Activated effector memory CD4-positive, alpha-beta T cell treated with anti-CD3 and anti-CD28 coated beads, Interleukin-2, amount 50 U/mL, for 16 hours (primary cell): ENCODE data around the gene USP20.

Experiments used
- DNase-seq: peaks from one replicate; pipeline ENCODE4 v3.0.0-alpha.2; 2020

USP20 gene

DNA sequence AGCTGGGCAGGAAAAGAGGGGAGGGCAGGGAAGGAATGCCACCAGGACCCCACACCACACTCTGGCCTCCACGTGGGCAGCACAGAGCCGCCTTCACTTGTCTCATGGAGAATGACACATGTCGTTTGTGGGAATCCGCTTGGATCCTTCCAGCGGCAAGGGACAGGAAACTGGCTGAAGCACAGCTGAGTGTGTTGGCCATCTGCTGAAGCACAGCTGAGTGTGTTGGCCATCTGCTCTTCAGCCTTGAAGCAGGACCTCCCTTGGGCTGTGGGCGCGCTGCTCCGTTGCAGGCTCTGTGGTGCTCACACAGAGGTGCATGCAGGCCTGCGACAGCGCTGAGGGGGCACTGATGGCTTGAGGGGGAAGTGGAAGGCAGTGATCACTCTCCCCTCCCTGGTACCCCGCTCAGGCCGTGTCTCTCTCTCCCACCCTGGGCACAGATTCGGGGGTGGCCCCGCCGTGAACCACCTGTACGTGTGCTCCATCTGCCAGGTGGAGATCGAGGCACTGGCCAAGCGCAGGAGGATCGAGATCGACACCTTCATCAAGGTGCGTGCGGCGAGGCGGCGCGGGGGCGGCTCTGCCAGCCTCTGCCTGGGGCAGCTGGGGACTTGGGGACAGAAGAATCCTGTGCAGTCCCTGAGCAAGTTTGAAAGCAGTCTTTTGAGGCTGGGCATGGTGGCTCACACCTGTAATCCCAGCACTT lies 40.6 kb downstream of the USP20 start:
- no peak for DNase-seq

DNA sequence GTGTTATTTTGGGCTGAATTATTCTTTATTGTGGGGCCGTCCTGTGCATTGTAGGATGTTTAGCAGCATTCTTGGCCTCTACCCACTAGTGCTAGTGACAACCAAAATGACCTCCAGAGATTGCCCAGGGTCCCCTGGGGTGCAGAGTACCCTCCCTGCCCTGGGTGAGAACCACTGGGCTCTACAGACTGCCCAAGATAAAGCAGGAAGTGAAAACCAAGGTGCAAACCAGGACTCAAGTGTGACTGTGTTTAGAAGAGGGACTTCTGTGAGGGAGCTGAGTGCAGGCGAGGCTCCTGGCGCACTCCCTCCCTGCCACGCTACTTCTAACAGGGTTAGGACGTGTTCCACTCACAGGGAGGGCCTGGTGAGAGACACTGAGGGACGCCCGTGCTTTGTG lies 41.6 kb downstream of the USP20 start:
- no peak for DNase-seq

DNA sequence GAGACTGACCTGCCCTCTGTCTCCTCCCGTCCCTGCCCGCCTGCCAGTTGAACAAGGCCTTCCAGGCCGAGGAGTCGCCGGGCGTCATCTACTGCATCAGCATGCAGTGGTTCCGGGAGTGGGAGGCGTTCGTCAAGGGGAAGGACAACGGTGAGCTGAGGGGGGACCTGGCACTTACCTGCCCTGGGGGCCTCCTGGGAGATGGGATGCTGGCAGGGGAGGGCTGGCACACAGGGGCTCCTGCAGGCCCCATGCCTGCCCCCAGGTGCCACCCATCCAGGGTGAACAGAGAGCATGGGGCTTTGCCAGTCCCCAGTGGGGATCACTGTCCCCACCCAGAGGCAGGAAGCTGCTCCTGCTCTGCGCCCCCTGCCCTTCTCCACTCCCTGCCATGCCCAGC lies 43.0 kb downstream of the USP20 start:
- DNase-seq = no peak

DNA sequence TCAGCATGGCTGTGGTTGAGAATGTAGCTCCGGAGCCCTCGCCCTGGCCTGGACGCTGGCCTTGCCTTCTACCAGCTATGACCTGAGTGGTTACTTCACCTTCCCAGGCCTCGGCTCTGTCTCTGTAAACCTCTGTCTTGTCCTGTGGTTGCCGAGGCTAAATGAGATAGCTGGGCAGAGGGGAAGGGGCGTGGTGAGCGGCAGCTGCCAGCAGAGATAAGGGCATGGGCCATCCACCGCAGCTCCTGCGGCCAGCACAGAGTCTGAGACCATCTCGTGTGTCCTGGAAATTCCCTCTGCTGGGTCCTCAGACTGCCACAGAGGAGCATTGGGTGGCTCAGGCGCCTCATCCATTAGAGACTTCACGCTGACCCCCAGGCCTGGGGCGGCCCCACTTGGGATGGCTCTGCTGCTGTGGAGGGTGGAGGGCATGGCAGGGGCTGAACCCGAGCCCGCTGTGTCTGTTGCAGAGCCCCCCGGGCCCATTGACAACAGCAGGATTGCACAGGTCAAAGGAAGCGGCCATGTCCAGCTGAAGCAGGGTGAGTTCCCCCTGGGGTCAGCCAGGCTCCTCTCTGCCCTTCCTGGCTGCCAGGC lies 43.9 kb downstream of the USP20 start:
- DNase-seq = no peak

DNA sequence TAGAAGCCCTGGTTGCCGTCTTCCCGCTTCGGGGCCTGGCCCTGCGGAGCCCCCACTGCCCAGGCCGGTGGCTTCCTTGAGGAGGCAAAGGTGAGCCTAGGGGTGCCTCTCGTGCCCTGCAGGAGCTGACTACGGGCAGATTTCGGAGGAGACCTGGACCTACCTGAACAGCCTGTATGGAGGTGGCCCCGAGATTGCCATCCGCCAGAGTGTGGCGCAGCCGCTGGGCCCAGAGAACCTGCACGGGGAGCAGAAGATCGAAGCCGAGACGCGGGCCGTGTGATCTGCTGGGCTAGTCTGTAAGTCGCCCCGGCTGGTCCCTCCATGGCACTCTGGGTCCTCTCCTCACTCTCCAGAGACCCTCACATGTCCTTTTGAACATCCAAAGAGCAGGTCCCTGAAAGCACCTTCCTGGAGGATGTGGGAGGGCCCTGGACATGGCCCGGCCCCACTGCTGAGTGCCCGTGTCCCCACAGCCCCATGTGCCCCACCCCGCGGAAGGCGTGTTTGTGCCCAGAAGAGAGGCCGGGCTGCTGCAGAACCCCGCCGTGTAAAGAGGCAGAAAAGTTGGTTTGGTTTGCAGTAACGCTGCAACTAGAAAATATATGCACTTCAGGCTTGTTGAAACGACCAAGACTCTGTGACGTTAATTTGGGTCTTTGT lies 44.9 kb downstream of the USP20 start:
- no peak for DNase-seq

DNA sequence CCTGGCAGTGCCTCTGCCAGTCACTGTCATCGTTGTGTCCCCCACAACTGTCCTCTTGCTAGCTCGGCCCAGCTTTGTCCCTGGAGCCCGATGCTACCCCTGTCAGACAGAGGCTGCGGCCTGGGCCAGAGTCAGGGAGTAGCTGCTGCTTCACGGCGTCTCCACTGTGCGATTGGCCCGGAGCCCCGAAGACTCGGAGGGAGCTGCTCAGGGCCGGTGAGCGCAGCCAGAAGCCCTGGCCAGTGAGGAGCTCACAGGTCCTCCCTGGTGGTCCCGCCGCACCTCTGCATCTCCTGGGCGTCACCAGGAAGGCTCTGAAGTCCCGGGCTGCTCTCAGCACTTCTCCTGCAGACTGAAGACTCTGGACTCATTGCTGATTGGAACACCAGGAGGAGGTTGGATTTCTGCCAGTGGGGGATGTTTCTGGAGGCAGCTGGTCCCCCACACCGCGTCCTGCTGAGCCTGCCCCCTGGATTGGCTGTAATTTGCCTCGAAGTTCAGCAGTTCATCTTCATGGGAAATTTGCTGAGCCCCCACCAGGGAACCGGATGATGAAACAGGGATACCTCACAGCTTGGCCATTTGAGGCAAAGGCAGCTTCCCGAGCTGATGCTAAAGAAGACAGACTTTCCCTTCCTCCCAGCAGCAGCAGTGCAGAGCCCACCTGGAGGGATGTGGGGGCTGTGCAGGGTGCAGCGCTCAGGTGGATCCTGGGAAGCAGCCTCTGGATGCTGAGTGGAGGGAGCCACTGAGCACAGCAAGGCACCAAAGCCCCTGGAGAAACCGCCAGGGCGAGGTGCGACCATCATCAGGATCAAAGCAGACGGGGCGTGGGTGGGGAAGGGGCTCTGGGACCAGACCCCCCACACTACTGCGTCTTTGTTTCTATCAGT lies 45.6 kb downstream of the USP20 start:
- DNase-seq = no peak

DNA sequence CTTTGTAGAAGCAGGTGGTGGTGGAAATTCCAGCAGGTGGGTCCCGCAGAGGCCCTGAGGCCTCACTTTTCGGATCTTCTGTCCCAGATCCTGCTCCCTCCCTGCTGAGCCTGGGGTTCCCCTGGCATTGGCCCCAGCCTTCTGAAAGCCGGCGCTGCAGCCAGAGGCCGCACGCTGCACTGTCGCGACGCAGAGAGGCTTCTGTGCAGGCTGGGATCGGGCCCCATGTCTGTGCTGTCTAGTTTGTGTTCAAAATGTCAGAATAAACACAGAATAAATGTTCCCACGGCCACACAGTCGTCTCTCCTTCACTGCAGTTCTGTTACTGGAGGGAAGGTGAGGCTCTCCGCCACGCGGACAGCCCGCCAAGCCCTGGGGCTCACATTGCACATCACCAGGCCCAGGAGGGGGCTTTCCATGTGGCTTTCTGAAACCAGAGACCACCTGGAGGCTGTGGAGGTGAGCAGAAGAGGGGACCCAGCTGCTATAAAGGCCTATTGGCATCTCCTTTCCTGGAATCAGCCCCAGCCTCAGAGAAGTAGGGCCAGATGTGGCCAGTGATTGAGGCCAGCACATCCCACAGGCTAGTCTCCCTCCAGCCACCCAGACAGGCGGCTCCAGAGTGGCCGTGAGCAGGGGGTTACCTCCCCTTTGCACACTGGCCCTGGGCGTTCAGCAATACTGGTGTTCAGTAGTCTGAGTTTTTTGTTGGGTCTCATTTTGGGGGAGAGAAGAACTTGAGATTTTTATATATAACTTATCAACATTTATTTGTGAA lies 46.5 kb downstream of the USP20 start:
- DNase-seq = no peak

DNA sequence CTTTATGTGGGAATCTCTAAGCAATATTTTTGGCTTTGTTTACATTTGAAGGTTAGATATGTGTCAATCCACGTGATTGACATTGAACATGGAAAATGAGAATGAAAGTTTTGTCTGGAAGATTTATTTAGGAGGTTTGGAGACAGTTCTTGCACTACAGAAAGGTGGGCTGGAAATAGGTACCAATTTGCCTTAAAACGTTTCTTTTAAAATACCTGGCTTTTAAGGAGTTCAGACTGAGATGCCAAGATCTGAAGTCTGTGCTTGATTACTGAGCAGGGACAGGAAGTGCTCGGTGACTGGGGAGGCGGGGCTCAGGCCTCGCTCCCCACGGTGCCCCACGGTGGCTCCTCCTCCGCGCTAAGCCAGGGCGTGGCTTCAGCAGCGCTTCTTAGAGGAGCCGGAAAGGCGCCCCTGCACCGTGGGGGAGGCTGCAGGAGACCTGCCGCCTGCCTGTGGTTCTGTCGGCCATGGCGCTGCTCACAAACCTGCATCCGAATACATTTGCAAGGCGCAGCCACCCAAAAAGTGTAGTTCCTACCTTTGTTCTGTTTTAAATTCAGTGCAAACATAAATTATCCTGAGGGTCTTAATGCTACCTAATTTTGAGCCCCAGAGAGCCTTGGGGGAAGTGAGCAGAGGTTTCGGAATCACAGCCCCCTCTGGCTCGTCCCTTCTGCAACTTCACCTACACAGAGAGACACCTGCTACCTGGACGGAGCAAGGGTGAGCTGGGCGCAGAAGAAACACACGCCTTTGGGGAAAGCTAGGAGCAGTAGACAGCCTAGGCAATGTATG lies 49.2 kb downstream of the USP20 start:
- DNase-seq = peak; percentile 98

DNA sequence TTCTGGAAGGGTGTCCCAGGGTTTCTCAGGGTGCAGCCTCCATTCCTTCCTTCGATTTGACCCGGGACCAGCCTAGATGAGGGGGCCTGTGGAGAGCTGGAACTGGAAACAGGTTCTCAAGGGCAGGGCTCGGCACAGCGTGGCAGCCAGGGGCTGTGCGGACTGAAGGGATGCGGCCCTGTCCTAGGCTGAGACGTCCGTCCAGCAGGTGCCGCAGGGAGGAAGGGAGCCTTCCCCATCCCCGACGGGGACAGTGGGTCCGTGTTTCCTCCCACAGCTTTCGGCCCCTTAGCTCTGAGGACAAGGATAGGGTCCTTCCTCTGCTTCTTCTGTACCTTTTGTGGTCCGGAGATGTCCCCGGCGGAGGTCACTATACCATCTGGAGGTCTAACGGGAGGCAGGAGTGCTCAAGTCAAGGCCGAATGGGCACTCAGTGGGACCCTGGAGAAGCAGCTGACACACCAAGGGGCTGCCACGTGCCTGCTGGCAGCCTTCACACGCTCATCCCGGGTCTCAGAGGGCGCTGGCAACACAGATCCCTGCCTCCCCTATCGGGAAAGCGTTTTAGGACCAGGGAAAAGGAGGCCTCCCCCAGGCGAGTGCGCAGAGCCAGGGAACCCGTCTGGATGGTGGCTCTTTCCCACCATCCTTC lies 49.9 kb downstream of the USP20 start:
- peak; percentile 82 for DNase-seq

DNA sequence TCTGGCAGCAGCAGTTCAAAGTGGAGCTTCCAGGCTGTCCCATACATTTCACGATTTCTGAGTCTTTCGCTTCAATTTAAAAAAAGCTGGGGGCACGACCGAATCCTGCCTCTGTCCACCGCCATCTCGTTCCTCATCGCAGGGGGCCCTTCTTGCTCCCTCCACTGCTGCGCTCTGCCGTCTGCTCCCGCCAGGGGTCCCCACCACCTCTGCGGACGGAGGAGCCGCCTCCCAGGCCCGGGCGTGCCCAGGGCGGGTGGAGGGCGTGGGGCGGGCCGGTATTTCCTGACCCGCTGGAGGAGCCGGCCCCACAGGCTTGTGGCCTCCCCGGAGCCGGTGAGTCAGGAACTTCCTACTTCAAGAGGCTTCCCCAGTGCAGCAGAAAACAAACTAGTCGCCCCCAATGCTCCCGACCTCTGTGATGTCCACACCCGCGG lies 50.4 kb downstream of the USP20 start:
- peak; percentile 96 for DNase-seq

DNA sequence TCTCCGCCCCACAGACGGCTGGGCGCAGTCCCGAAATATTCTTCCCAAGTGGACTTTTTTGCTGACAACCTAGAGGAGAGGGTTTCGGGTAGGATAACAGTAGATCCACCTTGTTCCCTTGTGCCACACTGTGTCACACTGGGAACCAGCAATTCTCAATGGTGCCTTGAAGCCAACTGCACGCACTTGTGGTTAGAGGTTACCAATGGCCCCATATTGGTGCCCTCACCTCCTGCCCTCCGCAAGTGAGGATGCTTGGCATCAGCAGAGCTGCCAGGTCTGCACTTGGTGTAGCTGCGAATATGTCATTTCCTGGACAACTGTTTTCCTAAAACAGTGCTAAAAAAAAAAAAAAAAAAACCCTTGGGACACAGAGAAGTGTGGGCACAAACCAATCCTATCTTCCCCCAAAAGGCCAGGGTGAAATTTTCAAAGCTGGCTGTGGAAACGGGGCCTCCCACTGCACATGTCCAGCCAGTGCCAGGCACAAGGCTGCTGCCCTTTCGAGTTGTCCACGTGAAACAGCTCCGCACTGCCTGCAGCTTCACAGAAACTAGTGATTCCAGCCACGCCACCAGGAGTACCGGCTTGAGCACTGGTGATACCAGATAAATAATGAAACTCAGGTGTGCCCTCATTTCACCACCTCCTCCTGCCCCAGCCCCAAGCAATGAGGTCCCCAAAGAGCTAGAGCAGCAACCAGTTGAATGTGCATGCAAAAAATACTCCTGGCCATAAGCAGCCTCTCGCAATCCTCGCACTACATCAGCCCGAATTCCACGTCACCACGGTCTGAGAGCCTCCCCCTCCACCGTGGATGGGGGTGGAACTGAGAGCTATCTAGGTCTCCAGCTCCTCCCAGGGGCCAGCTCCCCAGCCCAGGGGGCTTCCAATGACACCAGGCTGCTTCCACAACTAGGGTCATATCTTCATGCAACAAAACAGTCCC lies 51.2 kb downstream of the USP20 start:
- DNase-seq = peak; percentile 85

DNA sequence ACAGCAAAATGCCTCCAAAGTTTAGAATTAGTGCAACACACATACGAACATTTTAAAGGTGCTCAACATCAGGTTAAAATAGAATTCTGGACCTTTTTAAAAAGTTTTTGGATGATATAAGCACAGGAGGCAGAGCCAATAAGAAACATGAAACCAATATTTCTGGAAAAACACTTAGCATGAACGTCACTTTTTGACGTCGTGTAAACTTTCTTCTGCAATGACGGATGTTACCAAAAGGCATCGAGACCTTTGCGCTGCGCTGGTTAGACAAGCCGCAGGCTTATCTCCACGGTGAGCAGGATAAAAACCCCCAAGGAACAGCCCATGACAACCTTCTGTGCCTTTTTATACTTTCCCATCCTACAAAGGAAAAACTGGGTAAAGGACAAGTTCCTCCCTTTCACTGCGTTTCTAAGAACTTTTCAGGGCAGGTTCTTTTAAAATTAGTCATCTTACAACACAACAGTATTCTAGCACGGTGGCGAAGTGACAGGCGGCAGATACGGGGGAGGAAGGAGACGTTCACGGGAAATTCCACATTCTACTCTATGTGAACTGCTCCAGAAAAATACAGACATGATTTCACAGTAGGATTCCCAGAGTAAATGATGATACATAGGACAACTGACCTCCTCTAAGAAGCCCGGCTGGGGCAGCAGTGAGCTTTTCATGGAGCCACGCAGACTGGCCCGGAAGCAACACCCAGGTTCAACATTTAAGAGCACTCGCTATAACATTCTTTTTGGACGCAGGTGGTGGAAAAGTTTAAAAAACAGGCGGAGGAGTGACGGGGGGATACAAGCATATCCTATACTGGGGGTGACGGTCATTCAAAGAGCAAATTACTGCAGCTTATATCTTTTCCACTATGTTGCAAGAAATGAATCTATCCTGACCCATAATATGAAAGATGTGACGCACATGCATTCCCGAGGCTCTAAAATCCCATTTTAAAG lies 52.4 kb downstream of the USP20 start:
- peak; percentile 88 for DNase-seq

DNA sequence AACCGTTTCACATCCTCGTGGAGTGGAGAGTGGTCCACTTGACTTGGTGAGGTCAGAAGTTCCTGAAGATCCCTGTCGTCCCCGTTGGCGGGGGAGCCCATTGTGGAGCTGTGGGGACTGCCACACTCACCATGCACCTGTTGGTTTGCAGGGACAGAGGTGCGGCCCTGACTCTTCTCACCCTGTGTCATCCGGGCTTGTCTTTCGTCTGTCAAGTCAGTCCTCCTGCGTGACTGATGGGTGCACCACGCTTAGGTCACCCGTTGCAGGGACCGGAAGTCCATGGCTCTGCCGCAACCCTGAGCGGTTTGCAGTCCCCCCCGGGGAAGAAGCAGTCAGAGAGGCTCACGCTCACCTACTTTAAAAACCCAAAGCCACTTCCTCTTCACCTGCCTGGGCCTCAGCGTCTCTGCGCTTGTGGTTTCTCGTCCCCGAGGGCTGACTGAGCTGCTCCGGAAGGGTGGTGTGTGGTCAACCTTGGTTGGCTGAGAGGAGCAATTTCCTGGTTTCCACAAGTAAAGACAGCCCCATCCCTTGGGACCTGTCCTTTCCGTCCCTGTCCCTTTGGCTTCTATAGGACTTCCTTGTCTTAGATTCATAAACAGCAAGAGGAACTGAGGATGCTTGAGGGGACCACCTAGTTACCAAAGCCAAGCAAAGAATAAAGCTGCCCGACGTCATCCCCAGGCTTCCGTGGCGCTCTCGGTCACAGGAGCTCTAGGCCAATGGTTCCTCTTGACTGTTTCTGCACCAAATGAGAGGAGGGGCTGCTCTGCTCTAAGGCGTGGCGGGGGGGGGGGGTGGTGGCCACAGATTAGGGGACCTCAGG lies 53.2 kb downstream of the USP20 start:
- DNase-seq = peak; percentile 96

DNA sequence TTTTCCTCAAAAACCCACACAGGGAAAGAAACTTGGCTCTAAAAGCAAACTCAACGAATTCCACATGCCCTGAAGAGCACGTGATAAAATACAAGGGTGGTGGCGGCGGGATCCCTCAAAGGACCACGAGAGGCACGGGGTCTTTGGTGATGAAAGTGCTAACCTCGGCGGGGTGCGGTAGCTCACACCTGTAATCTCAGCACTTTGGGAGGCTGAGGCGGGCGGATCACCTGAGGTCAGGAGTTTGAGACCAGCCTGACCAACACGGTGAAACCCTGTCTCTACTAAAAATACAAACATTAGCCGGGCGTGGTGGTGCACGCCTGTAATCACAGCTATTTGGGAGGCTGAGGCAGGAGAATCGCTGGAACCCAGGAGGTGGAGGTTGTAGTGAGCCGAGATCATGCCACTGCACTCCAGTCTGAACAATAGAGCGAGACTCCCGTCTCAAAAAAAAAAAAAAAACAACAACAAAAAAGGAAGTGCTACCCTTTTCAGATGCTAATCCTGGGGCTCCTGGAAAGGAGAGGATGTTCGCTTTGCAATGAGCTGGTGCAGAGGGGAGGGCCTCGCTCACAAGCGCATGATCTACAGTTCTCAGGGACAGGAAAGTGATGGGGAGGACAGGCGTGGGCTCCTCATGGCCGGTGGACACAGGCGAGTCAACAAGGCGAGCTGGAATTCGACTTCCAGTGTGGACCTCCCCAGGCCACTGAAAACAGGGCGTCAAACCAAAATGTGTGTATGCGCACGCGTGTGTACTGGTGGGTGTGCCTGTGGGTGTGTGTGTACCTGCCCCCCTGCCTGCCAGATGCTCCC lies 54.1 kb downstream of the USP20 start:
- peak; percentile 76 for DNase-seq

DNA sequence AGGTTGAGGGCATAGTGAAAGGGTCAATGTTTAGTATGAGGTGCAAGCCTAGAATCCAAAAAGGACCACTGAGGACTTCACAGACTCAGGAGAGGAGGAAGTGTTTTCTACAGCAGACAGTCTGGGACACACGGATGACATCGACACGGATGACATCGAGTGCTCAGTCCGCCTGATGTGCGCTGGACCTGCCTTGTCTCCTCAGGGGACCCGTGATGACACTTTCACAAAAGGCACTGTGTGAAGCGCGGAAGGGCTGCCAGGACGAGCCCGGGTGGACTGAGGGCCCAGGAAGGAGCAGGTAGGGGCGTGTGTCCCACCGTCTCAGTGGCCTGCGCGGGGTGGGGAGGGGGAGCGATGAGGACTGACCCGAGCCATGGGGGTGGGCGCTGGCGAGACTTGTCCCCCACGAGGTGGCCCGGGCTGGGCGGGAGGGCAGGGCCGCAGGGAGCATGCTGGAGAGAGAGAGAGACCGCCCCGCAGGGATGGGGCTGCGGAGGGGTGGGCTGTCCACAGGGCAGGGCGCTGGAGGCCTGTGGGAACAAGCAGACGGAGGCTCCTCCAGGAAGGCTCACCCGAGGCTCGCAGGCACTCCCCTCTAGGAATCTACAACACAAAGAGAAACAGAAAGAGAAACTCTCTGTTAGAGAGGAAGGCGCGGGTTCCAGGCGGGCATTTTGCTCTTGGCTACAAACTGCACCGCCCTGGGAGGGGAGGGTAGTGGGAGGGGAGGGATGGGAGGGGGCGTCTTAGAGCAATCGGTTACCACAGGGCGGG lies 54.9 kb downstream of the USP20 start:
- DNase-seq = peak; percentile 89
